Prostate gland (tissue), 2 donors: ENCODE measurements around the gene MASP1.

ENCODE experiments used
- POLR2AphosphoS5 ChIP-seq: sonication (generic); formaldehyde crosslinking; IDR thresholded peaks from one replicate; pipeline ENCODE4 v1.6.1; 2017; ENCODE audit warnings: antibody characterized with exemption
- TF ChIP-seq, protein P1 (sequence below), 4 experiments: fragments of 200-600 bp in 2 of 4; fragments of 450-650 bp in 2 of 4; sonication (generic) in 2 of 4; IDR thresholded peaks; 1 replicate in 3 of 4; 2 replicates in 1 of 4; pipeline ENCODE4 v1.5.1; 2016 to 2019; ENCODE audit warnings: antibody characterized with exemption in 4 of 4, mild to moderate bottlenecking in 2 of 4, moderate library complexity in 2 of 4

DNA sequence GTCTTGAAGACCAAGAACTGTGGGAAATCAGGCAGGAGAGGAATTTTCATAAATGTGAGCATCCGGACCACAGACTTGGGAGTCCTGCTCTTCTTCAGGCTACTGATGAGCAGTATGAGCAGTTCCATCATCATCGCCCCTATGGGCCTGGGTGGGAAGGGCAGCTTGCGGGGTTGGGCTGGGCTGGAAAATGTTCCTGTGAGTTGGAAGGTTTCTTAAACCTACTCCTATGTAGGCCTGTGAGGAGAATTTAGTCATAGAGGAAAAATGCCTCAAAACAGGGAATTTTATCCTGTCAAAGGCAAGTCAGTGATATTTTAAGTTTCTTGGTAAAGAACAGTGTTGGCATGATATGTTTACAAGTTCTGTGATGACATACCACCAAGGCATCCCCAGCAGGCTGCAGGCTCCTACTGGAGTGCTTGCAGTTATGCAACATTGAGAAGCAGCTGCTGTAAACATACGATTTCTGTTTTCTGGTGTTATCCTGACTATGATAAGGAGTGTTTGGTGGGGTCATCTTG lies 10.3 kb downstream of the MASP1 start:
- TF ChIP-seq POLR2AphosphoS5 = no peak
- TF ChIP-seq, protein P1, sequence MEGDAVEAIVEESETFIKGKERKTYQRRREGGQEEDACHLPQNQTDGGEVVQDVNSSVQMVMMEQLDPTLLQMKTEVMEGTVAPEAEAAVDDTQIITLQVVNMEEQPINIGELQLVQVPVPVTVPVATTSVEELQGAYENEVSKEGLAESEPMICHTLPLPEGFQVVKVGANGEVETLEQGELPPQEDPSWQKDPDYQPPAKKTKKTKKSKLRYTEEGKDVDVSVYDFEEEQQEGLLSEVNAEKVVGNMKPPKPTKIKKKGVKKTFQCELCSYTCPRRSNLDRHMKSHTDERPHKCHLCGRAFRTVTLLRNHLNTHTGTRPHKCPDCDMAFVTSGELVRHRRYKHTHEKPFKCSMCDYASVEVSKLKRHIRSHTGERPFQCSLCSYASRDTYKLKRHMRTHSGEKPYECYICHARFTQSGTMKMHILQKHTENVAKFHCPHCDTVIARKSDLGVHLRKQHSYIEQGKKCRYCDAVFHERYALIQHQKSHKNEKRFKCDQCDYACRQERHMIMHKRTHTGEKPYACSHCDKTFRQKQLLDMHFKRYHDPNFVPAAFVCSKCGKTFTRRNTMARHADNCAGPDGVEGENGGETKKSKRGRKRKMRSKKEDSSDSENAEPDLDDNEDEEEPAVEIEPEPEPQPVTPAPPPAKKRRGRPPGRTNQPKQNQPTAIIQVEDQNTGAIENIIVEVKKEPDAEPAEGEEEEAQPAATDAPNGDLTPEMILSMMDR (IDR thresholded peaks at IDR 0.05) = no peak
